Measurements from ENCODE around the gene FGF19.

Gene FGF19

GRCh38 chr11:69653406-69653960 is 50.3 kb downstream of the FGF19 start:
- Histone ChIP-seq H3K27me3 (ENCODE audit: insufficient read depth, low read length) (no peaks in the 10 kb centered on the region), H3K9me3 (ENCODE audit: low read length) (no peaks in the 10 kb centered on the region), H3K79me2 (ENCODE audit: insufficient read depth, low read length) (no peaks in the 10 kb centered on the region), H3K36me3 (ENCODE audit: insufficient read depth, low read length) (no peaks in the 10 kb centered on the region), H2AFZ (ENCODE audit: low read length) (no peak overlapping the region), H3K4me3 (ENCODE audit: low read depth, low read length, poor library complexity, severe bottlenecking) (no peak overlapping the region), H3K4me2 (ENCODE audit: low read length) (no peak overlapping the region), H3K9me2 (ENCODE audit: low read depth, low read length) (no peaks in the 10 kb centered on the region), H4K20me1 (ENCODE audit: insufficient read depth, low read length) (no peaks in the 10 kb centered on the region), H3F3A (ENCODE audit: insufficient read depth, low read length) (no peaks in the 10 kb centered on the region), H3K27ac (ENCODE audit: low read depth, low read length, poor library complexity, severe bottlenecking) (no peak overlapping the region), H3K4me1 (ENCODE audit: insufficient read depth, low read length, severe bottlenecking) (no peaks in the 10 kb centered on the region), H3K9ac (ENCODE audit: low read length) (no peak overlapping the region)
- TF ChIP-seq CTCF (IDR thresholded peaks at IDR 0.05; ENCODE audit: low read length) (no peak), EZH2 (IDR thresholded peaks at IDR 0.05; ENCODE audit: borderline replicate concordance, low read length) (no peak)

DNA sequence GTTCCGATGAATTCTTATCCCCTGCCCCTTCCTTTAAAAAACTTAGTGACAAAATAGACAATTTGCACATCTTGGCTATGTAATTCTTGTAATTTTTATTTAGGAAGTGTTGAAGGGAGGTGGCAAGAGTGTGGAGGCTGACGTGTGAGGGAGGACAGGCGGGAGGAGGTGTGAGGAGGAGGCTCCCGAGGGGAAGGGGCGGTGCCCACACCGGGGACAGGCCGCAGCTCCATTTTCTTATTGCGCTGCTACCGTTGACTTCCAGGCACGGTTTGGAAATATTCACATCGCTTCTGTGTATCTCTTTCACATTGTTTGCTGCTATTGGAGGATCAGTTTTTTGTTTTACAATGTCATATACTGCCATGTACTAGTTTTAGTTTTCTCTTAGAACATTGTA is 50.8 kb downstream of the FGF19 start:
- no peak overlapping the region for H3K4me3 ChIP-seq (ENCODE audit: low read depth, low read length, poor library complexity, severe bottlenecking)
- H3K9me2 ChIP-seq (ENCODE audit: low read depth, low read length), result no peaks in the 10 kb centered on the region
- H3K4me1 ChIP-seq (ENCODE audit: insufficient read depth, low read length, severe bottlenecking), result no peaks in the 10 kb centered on the region
- no peak overlapping the region for H2AFZ ChIP-seq (ENCODE audit: low read length)
- H3K9me3 ChIP-seq (ENCODE audit: low read length), result no peaks in the 10 kb centered on the region
- no peak overlapping the region for H3K9ac ChIP-seq (ENCODE audit: low read length)
- no peaks in the 10 kb centered on the region for H3F3A ChIP-seq (ENCODE audit: insufficient read depth, low read length)
- no peak overlapping the region for H3K4me2 ChIP-seq (ENCODE audit: low read length)
- H3K27ac ChIP-seq (ENCODE audit: low read depth, low read length, poor library complexity, severe bottlenecking), result no peak overlapping the region
- H4K20me1 ChIP-seq (ENCODE audit: insufficient read depth, low read length), result no peaks in the 10 kb centered on the region
- no peaks in the 10 kb centered on the region for H3K79me2 ChIP-seq (ENCODE audit: insufficient read depth, low read length)
- no peaks in the 10 kb centered on the region for H3K36me3 ChIP-seq (ENCODE audit: insufficient read depth, low read length)
- no peaks in the 10 kb centered on the region for H3K27me3 ChIP-seq (ENCODE audit: insufficient read depth, low read length)
- TF ChIP-seq CTCF (IDR thresholded peaks at IDR 0.05; ENCODE audit: low read length) (no peak), EZH2 (IDR thresholded peaks at IDR 0.05; ENCODE audit: borderline replicate concordance, low read length) (no peak)

DNA sequence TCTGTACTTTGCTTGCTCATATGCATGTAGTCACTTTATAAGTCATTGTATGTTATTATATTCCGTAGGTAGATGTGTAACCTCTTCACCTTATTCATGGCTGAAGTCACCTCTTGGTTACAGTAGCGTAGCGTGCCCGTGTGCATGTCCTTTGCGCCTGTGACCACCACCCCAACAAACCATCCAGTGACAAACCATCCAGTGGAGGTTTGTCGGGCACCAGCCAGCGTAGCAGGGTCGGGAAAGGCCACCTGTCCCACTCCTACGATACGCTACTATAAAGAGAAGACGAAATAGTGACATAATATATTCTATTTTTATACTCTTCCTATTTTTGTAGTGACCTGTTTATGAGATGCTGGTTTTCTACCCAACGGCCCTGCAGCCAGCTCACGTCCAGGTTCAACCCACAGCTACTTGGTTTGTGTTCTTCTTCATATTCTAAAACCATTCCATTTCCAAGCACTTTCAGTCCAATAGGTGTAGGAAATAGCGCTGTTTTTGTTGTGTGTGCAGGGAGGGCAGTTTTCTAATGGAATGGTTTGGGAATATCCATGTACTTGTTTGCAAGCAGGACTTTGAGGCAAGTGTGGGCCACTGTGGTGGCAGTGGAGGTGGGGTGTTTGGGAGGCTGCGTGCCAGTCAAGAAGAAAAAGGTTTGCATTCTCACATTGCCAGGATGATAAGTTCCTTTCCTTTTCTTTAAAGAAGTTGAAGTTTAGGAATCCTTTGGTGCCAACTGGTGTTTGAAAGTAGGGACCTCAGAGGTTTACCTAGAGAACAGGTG is 51.8 kb downstream of the FGF19 start:
- Histone ChIP-seq H3F3A (ENCODE audit: insufficient read depth, low read length) (no peaks in the 10 kb centered on the region), H3K27me3 (ENCODE audit: insufficient read depth, low read length) (no peaks in the 10 kb centered on the region), H3K79me2 (ENCODE audit: insufficient read depth, low read length) (no peaks in the 10 kb centered on the region), H3K4me2 (ENCODE audit: low read length) (no peak overlapping the region), H3K9me2 (ENCODE audit: low read depth, low read length) (no peaks in the 10 kb centered on the region), H3K9me3 (ENCODE audit: low read length) (no peaks in the 10 kb centered on the region), H2AFZ (ENCODE audit: low read length) (no peak overlapping the region), H3K36me3 (ENCODE audit: insufficient read depth, low read length) (no peaks in the 10 kb centered on the region), H4K20me1 (ENCODE audit: insufficient read depth, low read length) (no peaks in the 10 kb centered on the region), H3K9ac (ENCODE audit: low read length) (no peak overlapping the region), H3K27ac (ENCODE audit: low read depth, low read length, poor library complexity, severe bottlenecking) (no peak overlapping the region), H3K4me1 (ENCODE audit: insufficient read depth, low read length, severe bottlenecking) (no peaks in the 10 kb centered on the region), H3K4me3 (ENCODE audit: low read depth, low read length, poor library complexity, severe bottlenecking) (no peak overlapping the region)
- TF ChIP-seq CTCF (IDR thresholded peaks at IDR 0.05; ENCODE audit: low read length) (no peak), EZH2 (IDR thresholded peaks at IDR 0.05; ENCODE audit: borderline replicate concordance, low read length) (no peak)
